IMR-90 (cell line): ENCODE measurements around the gene CMIP. TPM values are rescaled to one million over a fixed set of nuclear protein-coding genes. Genes with fewer than 3 reads are reported as not detected.

Experiments used
- ATAC-seq: fragments of 200-7000 bp; cut with Tn5 transposase; 2 replicates; pipeline ENCODE4 v1.9.1; 2020; ENCODE audit warnings: low read depth, mild to moderate bottlenecking, moderate library complexity
- BruUV-seq: library from RNA; stranded (reverse); fragments of 400-500 nt; replicated peaks from 2 replicates; lab custom pipeline; 2021; lab: Mats Ljungman, UMichigan
- CTCF ChIA-PET: fragments of 300-600 bp; formaldehyde crosslinking; extraction: SDS; loops from one replicate; lab custom pipeline; 2021; ENCODE audit warnings: antibody characterized with exemption; lab: Yijun Ruan, JAX
- POLR2A ChIA-PET: fragments of 300-600 bp; sonication (Branson Sonifier 250); formaldehyde crosslinking; loops from one replicate; lab custom pipeline; 2022; ENCODE audit warnings: antibody characterized with exemption; ENCODE audit not compliant: unreplicated experiment; lab: Charles Lee
- DNase-seq: peaks from one replicate; pipeline ENCODE4 v3.0.0; 2013
- H2AFZ ChIP-seq: replicated peaks from 2 replicates; pipeline ENCODE3; 2013; ENCODE audit warnings: low read length, mild to moderate bottlenecking; ENCODE audit not compliant: poor library complexity
- H2AK5ac ChIP-seq: 2 replicates; pipeline ENCODE4 v1.6.1; 2013; ENCODE audit warnings: low read depth, low read length, inconsistent platforms
- H2AK9ac ChIP-seq: replicated peaks from 2 replicates; pipeline ENCODE3; 2013; ENCODE audit warnings: mild to moderate bottlenecking, low read depth, low read length, moderate library complexity; ENCODE audit not compliant: poor library complexity
- H2BK120ac ChIP-seq: 2 replicates; pipeline ENCODE4 v1.6.1; 2013; ENCODE audit warnings: low read depth, low read length, inconsistent platforms
- H2BK15ac ChIP-seq: 3 replicates; pipeline ENCODE4 v1.6.1; 2013; ENCODE audit warnings: low read depth, low read length, inconsistent platforms
- H2BK20ac ChIP-seq: 2 replicates; pipeline ENCODE4 v1.6.1; 2013; ENCODE audit warnings: low read depth, mild to moderate bottlenecking, inconsistent platforms, low read length, moderate library complexity
- H2BK5ac ChIP-seq: 2 replicates; pipeline ENCODE4 v1.6.1; 2013; ENCODE audit warnings: mild to moderate bottlenecking, low read depth, low read length, inconsistent platforms; ENCODE audit not compliant: poor library complexity, severe bottlenecking
- H3K14ac ChIP-seq: replicated peaks from 2 replicates; pipeline ENCODE4 v1.6.1; 2013; ENCODE audit warnings: low read depth, low read length, inconsistent platforms
- H3K18ac ChIP-seq: 2 replicates; pipeline ENCODE4 v1.6.1; 2013; ENCODE audit warnings: low read depth, low read length, control low read depth
- H3K23ac ChIP-seq: 2 replicates; pipeline ENCODE4 v1.6.1; 2013; ENCODE audit warnings: low read depth, low read length, inconsistent platforms
- H3K27ac ChIP-seq: 2 replicates; pipeline ENCODE4 v1.5.1; 2013; ENCODE audit warnings: mild to moderate bottlenecking, control low read depth, low read length; ENCODE audit not compliant: insufficient read depth
- H3K27me3 ChIP-seq: 2 replicates; pipeline ENCODE4 v1.6.1; 2013; ENCODE audit warnings: low read length; ENCODE audit not compliant: control insufficient read depth, insufficient read depth
- H3K36me3 ChIP-seq: 2 replicates; pipeline ENCODE4 v1.6.1; 2013; ENCODE audit warnings: low read length, mixed read lengths; ENCODE audit not compliant: control insufficient read depth, insufficient read depth
- H3K4ac ChIP-seq: 2 replicates; pipeline ENCODE4 v1.6.1; 2013; ENCODE audit warnings: low read depth, low read length, inconsistent platforms
- H3K4me1 ChIP-seq: 2 replicates; pipeline ENCODE4 v1.6.1; 2013; ENCODE audit warnings: low read length, mixed read lengths; ENCODE audit not compliant: control insufficient read depth, insufficient read depth
- H3K4me2 ChIP-seq: 2 replicates; pipeline ENCODE4 v1.6.1; 2013; ENCODE audit warnings: low read depth, mild to moderate bottlenecking, control low read depth, low read length, moderate library complexity
- H3K4me3 ChIP-seq: 2 replicates; pipeline ENCODE4 v1.5.1; 2013; ENCODE audit warnings: low read depth, mild to moderate bottlenecking, control low read depth, low read length, moderate library complexity; ENCODE audit not compliant: insufficient read depth
- H3K56ac ChIP-seq: 2 replicates; pipeline ENCODE4 v1.6.1; 2013; ENCODE audit warnings: low read length, inconsistent platforms; ENCODE audit not compliant: insufficient read depth; ENCODE audit errors: extremely low read depth
- H3K79me1 ChIP-seq, 2 experiments: 2 replicates each; pipeline ENCODE4 v1.6.1; 2013; ENCODE audit warnings: low read length in 2 of 2, inconsistent platforms in 1 of 2, low read depth in 1 of 2
- H3K9ac ChIP-seq: 2 replicates; pipeline ENCODE4 v1.6.1; 2013; ENCODE audit warnings: low read depth, low read length, control low read depth
- H3K9me1 ChIP-seq: 2 replicates; pipeline ENCODE4 v1.6.1; 2013; ENCODE audit warnings: low read length, inconsistent platforms; ENCODE audit not compliant: insufficient read depth
- H3K9me3 ChIP-seq: 2 replicates; pipeline ENCODE4 v1.6.1; 2013; ENCODE audit warnings: low read length; ENCODE audit not compliant: control insufficient read depth, insufficient read depth
- H4K20me1 ChIP-seq: 2 replicates; pipeline ENCODE4 v1.6.1; 2013; ENCODE audit warnings: low read length, inconsistent platforms; ENCODE audit not compliant: insufficient read depth
- H4K5ac ChIP-seq: 2 replicates; pipeline ENCODE4 v1.6.1; 2013; ENCODE audit warnings: mild to moderate bottlenecking, low read depth, low read length, control low read depth
- H4K8ac ChIP-seq, 2 experiments: 2 replicates each; pipeline ENCODE4 v1.6.1; 2013; ENCODE audit warnings: low read depth in 2 of 2, low read length in 2 of 2, control low read depth in 1 of 2, inconsistent platforms in 1 of 2
- H4K91ac ChIP-seq: 2 replicates; pipeline ENCODE4 v1.6.1; 2013; ENCODE audit warnings: low read depth, low read length, inconsistent platforms; ENCODE audit not compliant: insufficient read depth
- CEBPB ChIP-seq: IDR thresholded peaks from 2 replicates; pipeline ENCODE4 v1.6.1; 2012; ENCODE audit warnings: low read depth, low read length, improper control_type of control experiment
- CHD1 ChIP-seq: IDR thresholded peaks from 2 replicates; pipeline ENCODE4 v1.6.1; 2012; ENCODE audit warnings: low read depth, low read length, improper control_type of control experiment
- FOS ChIP-seq: fragments of 150-350 bp; IDR thresholded peaks from 2 replicates; pipeline ENCODE4 v1.6.1; 2016; ENCODE audit warnings: low read depth, low read length
- MAFK ChIP-seq: IDR thresholded peaks from 2 replicates; pipeline ENCODE4 v1.6.1; 2012; ENCODE audit warnings: low read depth, low read length, improper control_type of control experiment
- MAZ ChIP-seq: IDR thresholded peaks from 2 replicates; pipeline ENCODE4 v1.6.1; 2012; ENCODE audit warnings: low read depth, mild to moderate bottlenecking, low read length, improper control_type of control experiment, moderate library complexity, borderline replicate concordance
- MXI1 ChIP-seq: IDR thresholded peaks from 2 replicates; pipeline ENCODE4 v1.6.1; 2012; ENCODE audit warnings: low read depth, mild to moderate bottlenecking, low read length, moderate library complexity, borderline replicate concordance
- NFE2L2 ChIP-seq: fragments of 150-350 bp; IDR thresholded peaks from 2 replicates; pipeline ENCODE4 v1.6.1; 2016; ENCODE audit warnings: low read depth, mild to moderate bottlenecking, low read length
- RCOR1 ChIP-seq: IDR thresholded peaks from 2 replicates; pipeline ENCODE4 v1.6.1; 2012; ENCODE audit warnings: mild to moderate bottlenecking, low read length, improper control_type of control experiment; ENCODE audit not compliant: insufficient replicate concordance
- SMC3 ChIP-seq: fragments of 150-350 bp; IDR thresholded peaks from 2 replicates; pipeline ENCODE4 v1.6.1; 2016; ENCODE audit warnings: low read depth, mild to moderate bottlenecking, antibody characterized with exemption, low read length, moderate library complexity
- WGBS, 2 experiments: methylation state at CpG; one replicate each; pipeline versions ENCODE4 v1.1.5 to v1.1.7; 2013; ENCODE audit warnings: missing lambda C conversion rate in 2 of 2; ENCODE audit not compliant: insufficient read length in 1 of 2; ENCODE audit errors: extremely low coverage in 2 of 2; 5-methylcytosine and 5-hydroxymethylcytosine counted together
- dilution Hi-C: fragments of 300-500 bp; cut with HindIII; formaldehyde crosslinking; loops from one replicate; pipeline ENCODE4 v1.14.3; 2018; ENCODE audit warnings: low sequenced_read_pairs; ENCODE audit not compliant: unreplicated experiment
- in situ Hi-C: fragments of 300-500 bp; cut with MboI; formaldehyde crosslinking; loops from 3 replicates; pipeline ENCODE4 v1.14.3; 2019; ENCODE audit warnings: low sequenced_read_pairs, inconsistent platforms, mixed read lengths
- intact Hi-C: fragments of 100-400 bp; cut with micrococcal nuclease; formaldehyde crosslinking; loops from 2 replicates; pipeline ENCODE4 v1.10.0; 2022
- polyA plus RNA-seq, 3 experiments: library from polyadenylated mRNA; depleted of rRNA; stranded (reverse); fragments of >200 nt; gene quantifications; 2 replicates each; pipeline ENCODE4 v1.2.3, GENCODE V29; 2012; ENCODE audit warnings: low replicate concordance in 1 of 3
- total RNA-seq: library from RNA; depleted of rRNA; stranded (reverse); fragments of >200 nt; gene quantifications from 2 replicates; pipeline ENCODE4 v1.2.3, GENCODE V29; 2012
- TF ChIP-seq, protein P1 (sequence below): fragments of 150-350 bp; IDR thresholded peaks from 2 replicates; pipeline ENCODE4 v1.6.1; 2016; ENCODE audit warnings: low read depth, mild to moderate bottlenecking, low read length, moderate library complexity, borderline replicate concordance
- TF ChIP-seq, protein P2 (sequence below): conservative IDR thresholded peaks from 2 replicates; pipeline ENCODE4 v1.5.1; 2012; ENCODE audit warnings: mild to moderate bottlenecking, low read depth, low read length, improper control_type of control experiment
- TF ChIP-seq, protein P3 (sequence below): fragments of 150-350 bp; IDR thresholded peaks from 2 replicates; pipeline ENCODE4 v1.6.1; 2017; ENCODE audit warnings: mild to moderate bottlenecking, antibody characterized with exemption, low read length, low read depth

The CMIP gene
- total and polyA plus RNA-seq, 2 of the 4 experiments (the other 2 are of a cell fraction) = 3.2 to 11.6 TPM

DNA sequence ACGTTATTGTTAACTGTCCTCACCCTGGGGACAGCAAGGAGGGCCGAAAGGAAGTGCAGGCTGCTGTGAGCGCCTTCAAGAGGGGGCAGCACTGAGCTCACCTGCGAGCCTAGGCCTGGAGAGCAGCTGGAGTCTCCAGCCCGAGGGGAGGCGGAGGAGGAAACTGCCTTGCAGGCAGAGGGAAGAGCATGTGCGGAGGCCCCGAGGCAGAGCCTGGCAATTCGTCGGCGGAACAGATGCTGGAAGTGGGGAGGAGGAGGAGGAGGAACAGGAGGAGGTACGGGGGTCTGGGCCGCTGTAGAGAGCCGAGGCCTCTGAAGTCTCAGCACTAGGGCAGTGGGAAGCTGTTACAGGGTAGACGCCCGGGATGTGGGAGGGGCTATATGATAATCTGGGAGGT is 284.8 kb downstream of the CMIP start:
- no peak overlapping the region for H3K4me2 ChIP-seq
- no peak overlapping the region for H3K14ac ChIP-seq
- H3K36me3 ChIP-seq = no peaks in the 10 kb centered on the region
- H2AK9ac ChIP-seq = no peak overlapping the region
- H3K4me3 ChIP-seq = no peak overlapping the region
- no peak overlapping the region for H3K23ac ChIP-seq
- peaks cover 7% of the 10 kb centered on the region; the same call in 1 of the 2 replicates for H3K4me1 ChIP-seq
- dilution Hi-C loops = no loop called here
- H4K8ac ChIP-seq = no peak overlapping the region
- H3K9ac ChIP-seq = no peak overlapping the region
- TF ChIP-seq CEBPB (no peak), RCOR1 (no peak), NFE2L2 (no peak), FOS (no peak), CHD1 (no peak), MAZ (no peak), MXI1 (no peak), SMC3 (no peak), MAFK (no peak)
- TF ChIP-seq, protein P1, sequence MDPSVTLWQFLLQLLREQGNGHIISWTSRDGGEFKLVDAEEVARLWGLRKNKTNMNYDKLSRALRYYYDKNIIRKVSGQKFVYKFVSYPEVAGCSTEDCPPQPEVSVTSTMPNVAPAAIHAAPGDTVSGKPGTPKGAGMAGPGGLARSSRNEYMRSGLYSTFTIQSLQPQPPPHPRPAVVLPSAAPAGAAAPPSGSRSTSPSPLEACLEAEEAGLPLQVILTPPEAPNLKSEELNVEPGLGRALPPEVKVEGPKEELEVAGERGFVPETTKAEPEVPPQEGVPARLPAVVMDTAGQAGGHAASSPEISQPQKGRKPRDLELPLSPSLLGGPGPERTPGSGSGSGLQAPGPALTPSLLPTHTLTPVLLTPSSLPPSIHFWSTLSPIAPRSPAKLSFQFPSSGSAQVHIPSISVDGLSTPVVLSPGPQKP = no peak
- TF ChIP-seq, protein P2, sequence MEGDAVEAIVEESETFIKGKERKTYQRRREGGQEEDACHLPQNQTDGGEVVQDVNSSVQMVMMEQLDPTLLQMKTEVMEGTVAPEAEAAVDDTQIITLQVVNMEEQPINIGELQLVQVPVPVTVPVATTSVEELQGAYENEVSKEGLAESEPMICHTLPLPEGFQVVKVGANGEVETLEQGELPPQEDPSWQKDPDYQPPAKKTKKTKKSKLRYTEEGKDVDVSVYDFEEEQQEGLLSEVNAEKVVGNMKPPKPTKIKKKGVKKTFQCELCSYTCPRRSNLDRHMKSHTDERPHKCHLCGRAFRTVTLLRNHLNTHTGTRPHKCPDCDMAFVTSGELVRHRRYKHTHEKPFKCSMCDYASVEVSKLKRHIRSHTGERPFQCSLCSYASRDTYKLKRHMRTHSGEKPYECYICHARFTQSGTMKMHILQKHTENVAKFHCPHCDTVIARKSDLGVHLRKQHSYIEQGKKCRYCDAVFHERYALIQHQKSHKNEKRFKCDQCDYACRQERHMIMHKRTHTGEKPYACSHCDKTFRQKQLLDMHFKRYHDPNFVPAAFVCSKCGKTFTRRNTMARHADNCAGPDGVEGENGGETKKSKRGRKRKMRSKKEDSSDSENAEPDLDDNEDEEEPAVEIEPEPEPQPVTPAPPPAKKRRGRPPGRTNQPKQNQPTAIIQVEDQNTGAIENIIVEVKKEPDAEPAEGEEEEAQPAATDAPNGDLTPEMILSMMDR = no peak
- TF ChIP-seq, protein P3, sequence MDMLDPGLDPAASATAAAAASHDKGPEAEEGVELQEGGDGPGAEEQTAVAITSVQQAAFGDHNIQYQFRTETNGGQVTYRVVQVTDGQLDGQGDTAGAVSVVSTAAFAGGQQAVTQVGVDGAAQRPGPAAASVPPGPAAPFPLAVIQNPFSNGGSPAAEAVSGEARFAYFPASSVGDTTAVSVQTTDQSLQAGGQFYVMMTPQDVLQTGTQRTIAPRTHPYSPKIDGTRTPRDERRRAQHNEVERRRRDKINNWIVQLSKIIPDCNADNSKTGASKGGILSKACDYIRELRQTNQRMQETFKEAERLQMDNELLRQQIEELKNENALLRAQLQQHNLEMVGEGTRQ = no peak
- no peak overlapping the region for H2BK5ac ChIP-seq
- H3K9me3 ChIP-seq = no peaks in the 10 kb centered on the region
- BruUV-seq = no TSS peak
- no peak overlapping the region for H2AK5ac ChIP-seq
- CTCF ChIA-PET = interaction anchor here (0.6 to 1.3 kb wide), 2 partner anchors 11 to 1957 kb away, joined by 3 read pairs; no protein-coding TSS in a partner anchor
- DNase-seq (no peak), ATAC-seq (no peak)
- H3K56ac ChIP-seq = no peak overlapping the region
- H4K91ac ChIP-seq = no peak overlapping the region
- H4K5ac ChIP-seq = no peak overlapping the region
- peaks cover 19% of the 10 kb centered on the region for H3K27me3 ChIP-seq
- POLR2A ChIA-PET = no interaction called here
- no peak overlapping the region for H3K18ac ChIP-seq
- no peaks in the 10 kb centered on the region for H3K9me1 ChIP-seq
- intact Hi-C loops = no loop called here
- WGBS, 2 experiments = 89% methylated on average over 5 of the region's 16 CpGs; no CpG with 5 or more reads in 1 of the 2 experiments
- no peak overlapping the region for H2BK15ac ChIP-seq
- no peak overlapping the region for H2BK120ac ChIP-seq
- H4K20me1 ChIP-seq = no peaks in the 10 kb centered on the region
- in situ Hi-C loops = loop anchor here (5.0 to 25.0 kb wide), 4 partner anchors 327 to 1542 kb away; partner anchors contain the start of gene ATMIN
- no peak overlapping the region for H2BK20ac ChIP-seq
- no peaks in the 10 kb centered on the region for H3K79me1 ChIP-seq
- no peak overlapping the region for H3K27ac ChIP-seq
- H2AFZ ChIP-seq = no peak overlapping the region
- H3K4ac ChIP-seq = no peak overlapping the region
